SK-N-SH treated with all-trans-retinoic acid at 6 μM for 48 hours (cell line): ENCODE measurements around the gene NSUN6.
"Not testable (repeated sequence)": the region's sequence is repeated elsewhere in the genome, so short reads cannot be mapped to it uniquely, and the experiment has no call there.

ENCODE experiments used
- ATAC-seq: fragments of 200-7000 bp; cut with Tn5 transposase; 3 replicates; pipeline ENCODE4 v1.9.1; 2020; ENCODE audit warnings: mild to moderate bottlenecking, moderate library complexity
- ARNTL ChIP-seq: fragments of 450-650 bp; formaldehyde crosslinking; IDR thresholded peaks from 2 replicates; pipeline ENCODE4 v1.5.0; 2020; ENCODE audit warnings: low read depth, mild to moderate bottlenecking, moderate library complexity, borderline replicate concordance
- CSDC2 ChIP-seq: fragments of 250-450 bp; sonication (Bioruptor Pico); IDR thresholded peaks from 2 replicates; pipeline ENCODE4 v1.5.0; 2020; ENCODE audit warnings: mild to moderate bottlenecking, moderate library complexity
- ESRRG ChIP-seq: fragments of 250-450 bp; sonication (Bioruptor Pico); IDR thresholded peaks from 2 replicates; pipeline ENCODE4 v1.6.1; 2021; ENCODE audit warnings: mild to moderate bottlenecking
- GLIS3 ChIP-seq: fragments of 250-450 bp; sonication (Bioruptor Pico); IDR thresholded peaks from 2 replicates; pipeline ENCODE4 v1.5.0; 2020; ENCODE audit warnings: mild to moderate bottlenecking, moderate library complexity
- ISL1 ChIP-seq: fragments of 250-450 bp; sonication (Bioruptor Pico); IDR thresholded peaks from 2 replicates; pipeline ENCODE4 v2.1.2; 2022; ENCODE audit warnings: mild to moderate bottlenecking, moderate library complexity
- OSR1 ChIP-seq: fragments of 250-450 bp; sonication (Bioruptor Pico); IDR thresholded peaks from 2 replicates; pipeline ENCODE4 v1.8.0; 2022; ENCODE audit warnings: moderate library complexity, mild to moderate bottlenecking, inconsistent platforms
- PPARA ChIP-seq: fragments of 250-450 bp; sonication (Bioruptor Pico); IDR thresholded peaks from 2 replicates; pipeline ENCODE4 v1.5.0; 2020; ENCODE audit warnings: mild to moderate bottlenecking, borderline replicate concordance
- RARB ChIP-seq: fragments of 250-450 bp; sonication (Bioruptor Pico); IDR thresholded peaks from 2 replicates; pipeline ENCODE4 v1.8.0; 2021; ENCODE audit warnings: mild to moderate bottlenecking, moderate library complexity
- SNAI2 ChIP-seq: fragments of 250-450 bp; sonication (Bioruptor Pico); IDR thresholded peaks from 2 replicates; pipeline ENCODE4 v1.5.0; 2020; ENCODE audit warnings: mild to moderate bottlenecking, moderate library complexity
- TCF4 ChIP-seq: fragments of 250-450 bp; sonication (Bioruptor Pico); IDR thresholded peaks from 2 replicates; pipeline ENCODE4 v1.8.0; 2021; ENCODE audit warnings: mild to moderate bottlenecking, moderate library complexity, borderline replicate concordance
- TOX ChIP-seq: fragments of 250-450 bp; sonication (Bioruptor Pico); IDR thresholded peaks from 2 replicates; pipeline ENCODE4 v1.8.0; 2021; ENCODE audit warnings: mild to moderate bottlenecking, moderate library complexity, borderline replicate concordance
- ZC3H10 ChIP-seq: fragments of 250-450 bp; sonication (Bioruptor Pico); IDR thresholded peaks from 2 replicates; pipeline ENCODE4 v1.5.1; 2021; ENCODE audit warnings: mild to moderate bottlenecking, moderate library complexity
- ZFP3 ChIP-seq: fragments of 250-450 bp; sonication (Bioruptor Pico); IDR thresholded peaks from 2 replicates; pipeline ENCODE4 v1.5.0; 2020; ENCODE audit warnings: mild to moderate bottlenecking, moderate library complexity
- ZFP30 ChIP-seq: fragments of 450-650 bp; formaldehyde crosslinking; IDR thresholded peaks from 2 replicates; pipeline ENCODE4 v1.5.0; 2022; ENCODE audit warnings: mild to moderate bottlenecking, moderate library complexity
- ZNF565 ChIP-seq: fragments of 450-650 bp; formaldehyde crosslinking; conservative IDR thresholded peaks from 2 replicates; pipeline ENCODE4 v1.5.0; 2020; ENCODE audit warnings: low read depth, mild to moderate bottlenecking, moderate library complexity
- ZNF8 ChIP-seq: fragments of 450-650 bp; formaldehyde crosslinking; IDR thresholded peaks from 2 replicates; pipeline ENCODE4 v1.5.0; 2020; ENCODE audit warnings: mild to moderate bottlenecking, moderate library complexity
- TF ChIP-seq, protein P1 (sequence below): fragments of 250-450 bp; sonication (Bioruptor Pico); IDR thresholded peaks from 2 replicates; pipeline ENCODE4 v1.5.1; 2021; ENCODE audit warnings: mild to moderate bottlenecking, moderate library complexity
- TF ChIP-seq, protein P2 (sequence below): fragments of 250-450 bp; sonication (Bioruptor Pico); IDR thresholded peaks from 2 replicates; pipeline ENCODE4 v1.5.1; 2020; ENCODE audit warnings: low read depth, mild to moderate bottlenecking, moderate library complexity
- TF ChIP-seq, protein P3 (sequence below): fragments of 250-450 bp; sonication (Bioruptor Pico); IDR thresholded peaks from 2 replicates; pipeline ENCODE4 v1.5.0; 2020; ENCODE audit warnings: mild to moderate bottlenecking, moderate library complexity

Gene NSUN6

DNA sequence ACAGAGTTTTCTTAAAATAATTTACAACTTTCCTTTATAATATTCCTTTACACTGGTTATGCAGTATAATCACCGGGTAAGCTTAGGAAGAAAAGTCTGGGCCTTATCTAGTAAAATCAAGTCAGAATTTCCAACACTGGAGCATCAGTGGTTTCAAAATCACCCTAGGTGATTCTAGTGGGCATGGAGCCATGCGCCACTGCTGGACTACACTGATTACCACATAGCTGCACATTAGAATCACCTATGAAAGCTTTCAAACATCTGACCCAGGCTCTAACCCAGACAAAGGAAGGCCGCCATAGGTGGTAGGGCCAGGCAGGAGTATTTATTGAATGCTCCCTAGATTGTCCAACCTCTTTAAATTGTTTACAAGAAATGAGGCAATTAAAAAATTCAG lies 52.0 kb downstream of the NSUN6 start (continued):
- TF ChIP-seq SNAI2 (CRISPR knock-in tag): no peak
- no peak for TF ChIP-seq CSDC2
- no peak for TF ChIP-seq ESRRG
- TF ChIP-seq ZC3H10 (CRISPR knock-in tag): no peak
- no peak for TF ChIP-seq ZFP30 (CRISPR knock-in tag)
- no peak for TF ChIP-seq ISL1 (CRISPR knock-in tag)
- no peak for TF ChIP-seq GLIS3 (CRISPR knock-in tag)
- TF ChIP-seq OSR1 (CRISPR knock-in tag): no peak
- TF ChIP-seq RARB (CRISPR knock-in tag): no peak

DNA sequence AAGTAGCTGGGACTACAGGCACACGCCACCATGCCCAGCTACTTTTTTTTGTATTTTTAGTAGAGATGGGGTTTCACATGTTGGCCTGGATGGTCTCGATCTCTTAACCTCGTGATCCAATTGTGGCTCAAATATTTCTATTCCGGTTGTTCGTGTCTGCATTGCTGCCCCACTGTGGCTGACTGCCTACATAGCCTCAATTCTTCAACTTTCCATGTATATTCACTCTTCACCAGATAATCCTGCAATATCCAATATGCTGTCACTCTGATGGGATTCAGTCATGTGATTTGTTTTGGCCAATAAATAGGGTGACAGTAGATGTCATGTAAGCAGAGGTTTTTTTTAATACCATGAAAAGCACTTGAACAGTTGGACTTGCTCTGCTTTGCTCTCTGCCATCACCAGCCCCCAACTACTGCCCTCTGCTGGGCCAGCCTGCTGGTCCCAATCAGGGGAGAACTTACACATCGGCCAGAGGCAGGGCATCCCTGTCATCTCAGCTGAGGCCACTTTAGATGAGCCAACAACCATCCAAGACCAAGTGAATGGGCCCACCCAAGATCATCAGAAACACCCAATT lies 56.7 kb downstream of the NSUN6 start:
- TF ChIP-seq ZFP30 (CRISPR knock-in tag) (no peak), GLIS3 (CRISPR knock-in tag) (no peak), CSDC2 (no peak), OSR1 (CRISPR knock-in tag) (no peak), ZFP3 (CRISPR knock-in tag) (no peak), ZNF565 (CRISPR knock-in tag) (no peak), TCF4 (no peak), TOX (CRISPR knock-in tag) (no peak), ARNTL (CRISPR knock-in tag) (no peak), ISL1 (CRISPR knock-in tag) (no peak), SNAI2 (CRISPR knock-in tag) (no peak), ZNF8 (CRISPR knock-in tag) (no peak)
- TF ChIP-seq, protein P1, sequence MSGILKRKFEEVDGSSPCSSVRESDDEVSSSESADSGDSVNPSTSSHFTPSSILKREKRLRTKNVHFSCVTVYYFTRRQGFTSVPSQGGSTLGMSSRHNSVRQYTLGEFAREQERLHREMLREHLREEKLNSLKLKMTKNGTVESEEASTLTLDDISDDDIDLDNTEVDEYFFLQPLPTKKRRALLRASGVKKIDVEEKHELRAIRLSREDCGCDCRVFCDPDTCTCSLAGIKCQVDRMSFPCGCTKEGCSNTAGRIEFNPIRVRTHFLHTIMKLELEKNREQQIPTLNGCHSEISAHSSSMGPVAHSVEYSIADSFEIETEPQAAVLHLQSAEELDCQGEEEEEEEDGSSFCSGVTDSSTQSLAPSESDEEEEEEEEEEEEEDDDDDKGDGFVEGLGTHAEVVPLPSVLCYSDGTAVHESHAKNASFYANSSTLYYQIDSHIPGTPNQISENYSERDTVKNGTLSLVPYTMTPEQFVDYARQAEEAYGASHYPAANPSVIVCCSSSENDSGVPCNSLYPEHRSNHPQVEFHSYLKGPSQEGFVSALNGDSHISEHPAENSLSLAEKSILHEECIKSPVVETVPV (CRISPR knock-in tag): no peak
- TF ChIP-seq, protein P2, sequence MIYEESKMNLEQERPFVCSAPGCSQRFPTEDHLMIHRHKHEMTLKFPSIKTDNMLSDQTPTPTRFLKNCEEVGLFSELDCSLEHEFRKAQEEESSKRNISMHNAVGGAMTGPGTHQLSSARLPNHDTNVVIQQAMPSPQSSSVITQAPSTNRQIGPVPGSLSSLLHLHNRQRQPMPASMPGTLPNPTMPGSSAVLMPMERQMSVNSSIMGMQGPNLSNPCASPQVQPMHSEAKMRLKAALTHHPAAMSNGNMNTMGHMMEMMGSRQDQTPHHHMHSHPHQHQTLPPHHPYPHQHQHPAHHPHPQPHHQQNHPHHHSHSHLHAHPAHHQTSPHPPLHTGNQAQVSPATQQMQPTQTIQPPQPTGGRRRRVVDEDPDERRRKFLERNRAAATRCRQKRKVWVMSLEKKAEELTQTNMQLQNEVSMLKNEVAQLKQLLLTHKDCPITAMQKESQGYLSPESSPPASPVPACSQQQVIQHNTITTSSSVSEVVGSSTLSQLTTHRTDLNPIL: no peak
- TF ChIP-seq, protein P3, sequence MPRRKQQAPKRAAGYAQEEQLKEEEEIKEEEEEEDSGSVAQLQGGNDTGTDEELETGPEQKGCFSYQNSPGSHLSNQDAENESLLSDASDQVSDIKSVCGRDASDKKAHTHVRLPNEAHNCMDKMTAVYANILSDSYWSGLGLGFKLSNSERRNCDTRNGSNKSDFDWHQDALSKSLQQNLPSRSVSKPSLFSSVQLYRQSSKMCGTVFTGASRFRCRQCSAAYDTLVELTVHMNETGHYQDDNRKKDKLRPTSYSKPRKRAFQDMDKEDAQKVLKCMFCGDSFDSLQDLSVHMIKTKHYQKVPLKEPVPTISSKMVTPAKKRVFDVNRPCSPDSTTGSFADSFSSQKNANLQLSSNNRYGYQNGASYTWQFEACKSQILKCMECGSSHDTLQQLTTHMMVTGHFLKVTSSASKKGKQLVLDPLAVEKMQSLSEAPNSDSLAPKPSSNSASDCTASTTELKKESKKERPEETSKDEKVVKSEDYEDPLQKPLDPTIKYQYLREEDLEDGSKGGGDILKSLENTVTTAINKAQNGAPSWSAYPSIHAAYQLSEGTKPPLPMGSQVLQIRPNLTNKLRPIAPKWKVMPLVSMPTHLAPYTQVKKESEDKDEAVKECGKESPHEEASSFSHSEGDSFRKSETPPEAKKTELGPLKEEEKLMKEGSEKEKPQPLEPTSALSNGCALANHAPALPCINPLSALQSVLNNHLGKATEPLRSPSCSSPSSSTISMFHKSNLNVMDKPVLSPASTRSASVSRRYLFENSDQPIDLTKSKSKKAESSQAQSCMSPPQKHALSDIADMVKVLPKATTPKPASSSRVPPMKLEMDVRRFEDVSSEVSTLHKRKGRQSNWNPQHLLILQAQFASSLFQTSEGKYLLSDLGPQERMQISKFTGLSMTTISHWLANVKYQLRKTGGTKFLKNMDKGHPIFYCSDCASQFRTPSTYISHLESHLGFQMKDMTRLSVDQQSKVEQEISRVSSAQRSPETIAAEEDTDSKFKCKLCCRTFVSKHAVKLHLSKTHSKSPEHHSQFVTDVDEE (CRISPR knock-in tag): no peak
- peak; percentile 75 for ATAC-seq

DNA sequence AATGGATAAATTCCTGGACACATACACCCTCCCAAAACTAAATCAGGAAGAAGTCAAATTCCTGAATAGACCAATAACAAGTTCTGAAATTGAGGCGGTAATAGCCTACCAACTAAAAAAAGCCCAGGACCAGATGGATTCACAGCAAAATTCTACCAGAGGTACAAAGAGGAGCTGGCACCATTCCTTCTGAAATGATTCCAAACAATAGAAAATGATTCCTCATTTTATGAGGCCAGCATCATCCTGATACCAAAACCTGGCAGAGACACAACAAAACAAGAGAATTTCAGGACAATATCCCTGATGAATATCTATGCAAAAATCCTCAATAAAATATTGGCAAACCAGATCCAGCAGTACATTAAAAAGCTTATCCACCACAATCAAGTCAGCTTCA lies 60.2 kb downstream of the NSUN6 start:
- ATAC-seq: not testable (repeated sequence)

DNA sequence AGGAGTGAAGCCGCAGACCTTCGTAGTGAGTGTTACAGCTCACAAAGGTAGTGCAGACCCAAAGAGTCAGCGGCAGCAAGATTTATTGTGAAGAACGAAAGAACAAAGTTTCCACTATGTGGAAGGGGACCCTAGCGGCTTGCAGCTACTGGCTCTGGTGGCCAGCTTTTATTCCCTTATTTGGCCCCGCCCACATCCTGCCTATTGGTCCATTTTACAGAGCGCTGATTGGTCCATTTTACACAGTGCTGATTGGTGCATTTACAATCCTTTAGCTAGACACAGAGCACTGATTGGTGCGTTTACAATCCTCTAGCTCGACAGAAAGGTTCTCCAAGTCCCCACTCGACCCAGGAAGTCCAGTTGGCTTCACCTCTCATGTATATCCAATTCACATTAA lies 64.8 kb downstream of the NSUN6 start:
- not testable (repeated sequence) for ATAC-seq

DNA sequence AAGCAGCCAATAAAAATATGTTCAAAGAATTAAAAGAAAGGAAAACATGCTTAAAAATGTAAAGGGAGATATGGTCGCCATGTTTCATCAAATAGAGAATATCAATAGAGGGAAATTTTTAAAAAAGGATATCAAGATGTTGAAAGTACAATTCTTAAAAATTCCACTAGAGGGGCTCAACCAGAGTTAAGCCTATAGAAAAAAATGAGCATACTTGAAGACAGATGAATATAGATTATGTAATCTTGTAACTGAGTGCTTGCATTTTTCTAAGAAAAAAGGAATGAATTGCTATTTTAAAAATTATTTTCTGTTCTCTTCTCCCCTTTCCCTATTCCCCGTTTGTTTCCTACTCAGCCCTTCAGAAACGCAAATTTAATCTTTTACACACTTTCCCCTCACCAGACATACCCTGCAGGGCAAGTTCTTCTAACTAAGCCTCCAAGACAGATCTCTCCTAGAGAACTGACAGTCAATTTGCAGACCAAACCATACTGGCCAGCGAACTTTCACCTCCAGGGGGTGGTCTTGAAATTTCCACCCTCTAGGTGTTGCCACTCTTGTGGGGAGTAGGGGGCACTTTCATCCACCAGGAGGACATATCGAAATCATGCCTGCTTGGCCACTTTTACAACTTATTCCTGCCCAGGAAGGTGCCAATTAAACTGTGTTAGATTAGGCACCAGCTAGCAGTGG lies 67.7 kb downstream of the NSUN6 start:
- no peak for ATAC-seq
- no peak for TF ChIP-seq RARB (CRISPR knock-in tag)
- no peak for TF ChIP-seq PPARA (CRISPR knock-in tag)
- TF ChIP-seq CSDC2: no peak
- TF ChIP-seq ZFP30 (CRISPR knock-in tag): no peak

DNA sequence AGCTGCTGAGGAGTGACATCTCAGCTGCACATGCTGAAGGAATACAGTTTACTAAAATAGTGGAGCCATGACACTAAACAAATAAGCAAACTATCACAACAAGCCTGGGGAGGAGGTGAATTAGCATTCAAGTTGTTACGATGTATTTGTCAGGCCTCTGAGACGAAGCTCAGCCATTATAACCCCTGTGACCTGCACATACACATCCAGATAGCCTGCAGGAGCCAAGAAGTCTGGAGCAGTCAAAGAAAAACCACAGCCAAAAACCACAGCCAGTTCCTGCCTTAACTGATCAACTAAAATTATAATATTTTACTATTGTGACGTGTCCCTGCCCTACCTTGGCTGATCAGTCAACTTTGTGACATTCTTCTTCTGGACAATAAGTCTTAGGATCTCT lies 68.6 kb downstream of the NSUN6 start:
- peak; percentile 75 for ATAC-seq
- TF ChIP-seq ARNTL (CRISPR knock-in tag) (no peak), CSDC2 (peak; percentile 58; the same call in 1 of the 2 replicates)
